Muscle layer of duodenum (tissue), 2 donors: ENCODE results near the gene SAMD4B.
A peak's percentile ranks its signal among the peaks of the same experiment; 100 is the strongest.
"Not testable (repeated sequence)": the region's sequence is repeated elsewhere in the genome, so short reads cannot be mapped to it uniquely, and the experiment has no call there.

ENCODE experiments used
- H3K27ac ChIP-seq: one replicate; pipeline ENCODE4 v1.7.0; 2013; ENCODE audit warnings: mild to moderate bottlenecking, low read length
- H3K27me3 ChIP-seq: one replicate; pipeline ENCODE4 v1.7.0; 2013; ENCODE audit warnings: low read depth, mild to moderate bottlenecking, control low read depth, low read length
- H3K36me3 ChIP-seq, 2 donors: one replicate each; pipeline ENCODE4 v1.7.0; 2013; ENCODE audit warnings: low read length in 2 of 2, control low read depth in 1 of 2, mild to moderate bottlenecking in 1 of 2; ENCODE audit not compliant: insufficient read depth in 2 of 2, control insufficient read depth in 1 of 2
- H3K4me1 ChIP-seq, 2 donors: one replicate each; pipeline ENCODE4 v1.7.0; 2013; ENCODE audit warnings: low read length in 2 of 2, mild to moderate bottlenecking in 2 of 2, control low read depth in 1 of 2, moderate library complexity in 1 of 2; ENCODE audit not compliant: insufficient read depth in 2 of 2, control insufficient read depth in 1 of 2
- H3K4me3 ChIP-seq, 2 donors: one replicate each; pipeline ENCODE4 v1.7.0; 2013; ENCODE audit warnings: low read length in 2 of 2, low read depth in 1 of 2, mild to moderate bottlenecking in 1 of 2
- H3K9me3 ChIP-seq, 2 donors: one replicate each; pipeline ENCODE4 v1.7.0; 2013; ENCODE audit warnings: low read length in 2 of 2, control low read depth in 1 of 2, mild to moderate bottlenecking in 1 of 2; ENCODE audit not compliant: control insufficient read depth in 1 of 2
- donor health status: healthy.

The SAMD4B gene

DNA sequence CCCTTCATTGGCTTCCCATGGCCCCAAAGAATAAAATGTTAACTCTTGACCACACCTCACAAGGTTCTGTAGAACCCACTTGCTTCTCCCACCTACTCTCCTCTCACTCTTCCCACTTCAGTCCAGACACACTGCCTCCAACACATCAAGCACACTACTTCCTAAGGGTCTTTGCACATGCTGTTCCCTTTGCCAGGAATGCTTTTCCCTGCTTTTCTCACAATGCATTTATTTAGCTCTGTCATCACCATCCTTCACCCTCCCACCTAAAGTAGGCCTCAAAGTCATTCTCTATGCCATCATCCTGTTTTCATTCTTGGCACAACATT, 38.1 kb upstream of the SAMD4B start:
- Histone ChIP-seq H3K4me3 (no peak overlapping the region), H3K4me1 (peaks cover 0 to 11% of the 10 kb centered on the region in 2 donors), H3K27ac (no peak overlapping the region), H3K36me3 (no peaks in the 10 kb centered on the region), H3K27me3 (peaks cover 36% of the 10 kb centered on the region), H3K9me3 (no peaks in the 10 kb centered on the region)

GRCh38 chr19:39304701-39305571, 37.3 kb upstream of the SAMD4B start:
- H3K27me3 ChIP-seq = peaks cover 36% of the 10 kb centered on the region
- H3K36me3 ChIP-seq = no peaks in the 10 kb centered on the region
- no peaks in the 10 kb centered on the region for H3K9me3 ChIP-seq
- no peak overlapping the region for H3K4me3 ChIP-seq
- peaks cover 0 to 11% of the 10 kb centered on the region in 2 donors for H3K4me1 ChIP-seq
- no peak overlapping the region for H3K27ac ChIP-seq

DNA sequence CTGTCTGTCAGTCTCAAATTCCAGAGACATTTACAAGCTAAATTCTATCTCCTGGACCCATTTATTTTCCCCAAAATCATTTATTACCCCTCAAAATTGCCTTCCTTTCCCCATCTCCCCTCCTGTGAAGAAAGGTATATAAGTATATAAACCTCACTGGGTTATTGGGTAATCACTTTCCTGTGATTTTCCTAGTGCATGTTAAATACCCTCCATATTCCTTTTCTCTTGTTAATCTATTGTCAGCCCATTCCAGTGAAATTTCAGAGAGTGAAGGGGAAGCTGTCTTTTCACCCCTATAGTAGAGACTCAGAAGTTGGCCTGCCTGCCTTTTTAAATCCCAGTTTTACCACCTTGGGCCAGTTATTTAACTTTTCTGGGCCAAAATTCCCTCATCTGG, 36.1 kb upstream of the SAMD4B start:
- no peak overlapping the region for H3K4me3 ChIP-seq
- no peaks in the 10 kb centered on the region for H3K36me3 ChIP-seq
- H3K27ac ChIP-seq = no peak overlapping the region
- peaks cover 0 to 11% of the 10 kb centered on the region in 2 donors for H3K4me1 ChIP-seq
- peaks cover 36% of the 10 kb centered on the region for H3K27me3 ChIP-seq
- no peaks in the 10 kb centered on the region for H3K9me3 ChIP-seq

DNA sequence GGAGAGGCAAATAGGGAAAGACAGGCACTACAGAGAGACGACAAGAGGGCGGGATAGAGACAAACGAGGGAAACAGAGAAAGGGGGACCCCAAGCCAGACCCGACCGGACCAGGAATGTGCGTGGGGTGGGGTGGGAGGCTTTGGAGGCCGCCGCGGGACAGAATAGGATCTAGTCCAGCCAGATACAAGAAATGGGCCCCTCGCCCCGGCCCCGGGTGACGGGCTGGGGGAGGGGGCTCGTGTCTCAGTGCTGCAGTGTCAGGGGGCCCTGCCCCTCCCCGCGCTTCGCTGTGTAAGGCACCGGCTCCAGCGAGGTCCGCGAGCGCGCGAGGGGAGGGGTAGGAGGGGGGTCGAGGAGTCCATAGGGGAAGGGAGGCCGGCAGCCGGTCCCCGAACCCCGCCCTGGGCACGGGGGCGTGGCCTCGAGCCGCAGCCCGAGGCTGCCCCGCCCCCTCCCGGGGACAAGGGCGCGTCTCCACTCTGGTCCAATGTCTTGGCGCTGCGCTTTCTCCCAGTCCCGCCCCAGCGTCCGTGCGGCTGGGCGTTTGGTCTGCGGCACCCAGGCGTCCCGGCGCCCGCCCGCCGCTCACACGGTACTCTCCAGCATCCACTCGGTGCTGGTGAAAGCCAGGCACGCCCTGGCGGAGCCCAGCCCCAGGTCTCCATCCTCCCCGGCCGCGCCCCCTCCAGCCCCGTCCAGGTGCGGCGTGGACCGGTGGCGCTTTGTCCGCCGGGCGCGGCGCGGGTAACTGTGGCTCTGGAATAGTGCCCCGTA, 35.0 kb upstream of the SAMD4B start:
- Histone ChIP-seq H3K9me3 (no peaks in the 10 kb centered on the region), H3K4me3 (peak overlapping the region in 1 of 2 donors; percentile 30), H3K27me3 (peaks cover 36% of the 10 kb centered on the region), H3K27ac (no peak overlapping the region), H3K4me1 (peaks cover 0 to 11% of the 10 kb centered on the region in 2 donors), H3K36me3 (no peaks in the 10 kb centered on the region)

DNA sequence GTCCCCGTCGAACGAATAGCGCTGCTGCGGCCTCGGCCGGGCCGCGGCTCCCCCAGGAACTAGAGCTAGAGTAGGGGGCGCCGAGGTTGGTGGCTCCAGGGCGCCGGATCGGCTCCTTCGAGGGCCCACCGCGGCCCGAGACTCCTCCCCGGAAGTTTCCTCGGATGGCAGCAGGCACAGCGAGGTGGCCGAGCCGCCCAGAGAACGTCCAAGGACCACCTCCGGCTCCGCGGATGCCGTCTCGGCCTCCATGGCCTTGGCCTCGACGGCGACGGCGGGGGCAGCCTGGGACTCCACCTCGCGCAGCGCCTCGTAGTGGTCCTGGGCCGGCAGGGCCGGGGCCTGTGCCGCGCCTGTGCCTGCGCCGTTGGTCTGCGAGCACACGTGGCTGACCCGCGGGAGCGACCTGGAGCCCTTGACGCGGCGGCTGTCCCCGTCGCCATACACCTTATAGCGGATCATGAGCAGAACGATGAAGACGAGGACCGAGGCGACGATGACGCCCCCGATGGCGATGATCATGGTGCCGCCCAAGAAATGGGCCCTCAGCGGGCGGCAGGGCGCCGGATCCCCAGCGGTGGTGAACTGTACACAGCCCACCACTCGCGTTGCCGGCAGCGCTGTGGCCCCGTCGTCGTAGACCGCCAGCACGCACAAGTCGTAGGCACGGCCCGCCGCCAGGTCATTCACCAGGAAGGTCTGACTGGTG, 34.2 kb upstream of the SAMD4B start:
- Histone ChIP-seq H3K27me3 (peaks cover 36% of the 10 kb centered on the region), H3K4me3 (peak overlapping the region in 1 of 2 donors; percentile 30)

DNA sequence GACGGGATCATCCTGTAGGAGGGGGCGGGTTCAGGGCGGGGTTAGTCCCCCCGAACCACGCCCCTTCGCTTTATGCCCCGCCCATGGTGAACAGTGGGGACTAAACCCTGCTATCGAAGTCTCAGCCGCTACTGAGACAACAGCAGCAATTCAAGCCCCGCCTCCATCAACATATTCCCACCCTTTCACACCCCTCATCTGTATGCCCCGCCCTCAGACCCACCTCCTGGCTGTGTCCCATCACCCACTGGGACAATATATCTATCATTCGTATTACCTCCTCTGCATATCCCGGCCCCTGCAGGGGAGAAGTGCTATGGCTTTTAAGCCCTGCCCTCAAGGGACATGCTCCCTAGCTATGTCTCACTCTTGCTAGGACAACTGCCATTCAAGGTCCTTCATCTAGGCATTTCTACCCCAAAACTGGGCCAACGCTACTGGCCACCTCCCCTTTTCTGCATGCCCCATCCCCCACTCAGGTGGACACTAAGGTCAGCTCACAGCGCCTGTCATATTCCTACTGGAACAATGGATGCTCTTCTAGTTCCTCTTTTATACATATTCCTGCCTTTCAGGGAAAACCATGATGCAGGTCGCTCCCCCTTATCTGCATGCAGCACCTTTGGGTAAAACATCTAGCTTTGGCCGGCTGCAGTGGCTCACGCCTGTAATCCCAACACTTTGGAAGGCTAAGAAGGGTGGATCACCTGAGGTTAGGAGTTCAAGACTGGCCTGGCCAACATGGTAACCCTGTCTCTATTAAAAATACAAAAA, 33.5 kb upstream of the SAMD4B start:
- H3K4me1 ChIP-seq = peaks cover 0 to 11% of the 10 kb centered on the region in 2 donors
- peaks cover 36% of the 10 kb centered on the region for H3K27me3 ChIP-seq
- no peaks in the 10 kb centered on the region for H3K9me3 ChIP-seq

More for the DNA sequence above, 34.2 kb upstream of the SAMD4B start:
- Histone ChIP-seq H3K4me1 (peaks cover 0 to 11% of the 10 kb centered on the region in 2 donors), H3K27ac (no peak overlapping the region), H3K36me3 (no peaks in the 10 kb centered on the region), H3K9me3 (no peaks in the 10 kb centered on the region)

GRCh38 chr19:39309305-39309670, 32.9 kb upstream of the SAMD4B start:
- H3K9me3 ChIP-seq, H3K27ac ChIP-seq, H3K4me3 ChIP-seq, H3K36me3 ChIP-seq: not testable (repeated sequence)
- H3K4me1 ChIP-seq = peaks cover 0 to 11% of the 10 kb centered on the region in 2 donors
- H3K27me3 ChIP-seq = peaks cover 36% of the 10 kb centered on the region

More for the DNA sequence above, 33.5 kb upstream of the SAMD4B start:
- H3K36me3 ChIP-seq = peaks cover 0 to 3% of the 10 kb centered on the region in 2 donors
- H3K27ac ChIP-seq = no peak overlapping the region
- H3K4me3 ChIP-seq = peak overlapping the region in 1 of 2 donors; percentile 30

- H3K4me3 ChIP-seq = no peak overlapping the region
- no peak overlapping the region for H3K27ac ChIP-seq
- H3K27me3 ChIP-seq = peaks cover 24% of the 10 kb centered on the region
- no peaks in the 10 kb centered on the region for H3K9me3 ChIP-seq
- peaks cover 0 to 11% of the 10 kb centered on the region in 2 donors for H3K4me1 ChIP-seq
- peaks cover 0 to 17% of the 10 kb centered on the region in 2 donors for H3K36me3 ChIP-seq
These were observed 31.5 kb upstream of the SAMD4B start for GRCh38 chr19:39310558-39311311.

DNA sequence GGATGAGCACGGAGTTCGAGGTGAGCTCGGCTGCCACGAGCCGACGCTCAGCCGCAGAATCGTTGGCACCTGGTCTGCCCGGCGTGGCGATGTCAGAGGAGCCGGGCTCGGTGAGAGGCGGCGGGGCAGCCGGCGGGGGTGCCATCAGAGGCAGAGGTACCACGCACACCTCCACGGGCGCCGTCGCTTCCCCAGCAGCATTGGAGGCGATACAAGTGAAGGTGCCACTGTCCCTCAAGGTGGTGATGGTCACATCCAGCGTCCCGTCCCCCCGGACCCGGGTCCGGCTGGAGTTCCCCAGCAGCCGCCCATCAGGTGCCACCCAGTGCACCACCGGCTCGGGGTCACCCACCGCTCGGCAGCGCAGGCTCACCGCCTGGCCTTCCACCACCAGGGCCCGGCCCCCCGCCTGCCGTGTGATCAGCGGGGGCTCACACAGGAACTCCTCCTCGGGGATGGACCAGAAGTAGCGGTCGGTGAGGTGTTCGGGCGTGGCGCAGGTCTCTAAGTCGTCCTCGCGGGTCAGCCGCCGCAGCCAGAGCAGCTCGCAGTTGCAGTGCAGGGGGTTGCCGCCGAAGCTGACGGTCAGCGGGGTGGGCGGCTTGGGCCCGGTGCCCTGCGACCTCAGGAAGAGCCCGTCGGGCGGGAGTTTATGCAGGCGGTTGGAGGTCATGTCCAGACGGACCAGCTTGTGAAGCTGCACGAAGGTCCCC, 28.0 kb upstream of the SAMD4B start:
- Histone ChIP-seq H3K36me3 (peaks cover 0 to 17% of the 10 kb centered on the region in 2 donors), H3K27me3 (no peaks in the 10 kb centered on the region), H3K27ac (no peak overlapping the region), H3K4me3 (no peak overlapping the region), H3K9me3 (no peaks in the 10 kb centered on the region), H3K4me1 (no peaks in the 10 kb centered on the region)

- Histone ChIP-seq H3K9me3 (no peaks in the 10 kb centered on the region), H3K4me1 (peaks cover 0 to 8% of the 10 kb centered on the region in 2 donors), H3K4me3 (no peak overlapping the region), H3K36me3 (peaks cover 0 to 17% of the 10 kb centered on the region in 2 donors), H3K27ac (no peak overlapping the region), H3K27me3 (no peaks in the 10 kb centered on the region)
These were observed 26.3 kb upstream of the SAMD4B start for GRCh38 chr19:39315933-39316332.
